ENCODE data around the gene SDHAF1. TPM values are rescaled to one million over a fixed set of nuclear protein-coding genes. Genes with fewer than 3 reads are reported as not detected.
A peak's percentile ranks its signal among the peaks of the same experiment; 100 is the strongest.

The SDHAF1 gene
- total RNA-seq, result 8.4 and 10.3 TPM in 2 replicates
- 16.2 and 16.5 TPM in 2 replicates for polyA plus RNA-seq
- polyA plus RNA-seq (2011; cell fraction: cytosol; rRNA removed), result 8.4 and 10.6 TPM in 2 replicates
- polyA plus RNA-seq (2011; cell fraction: nucleus; rRNA removed), result 3.8 and 4.7 TPM in 2 replicates
- 5.4 and 7.3 TPM in 2 replicates for polyA plus RNA-seq (2012)
- polyA minus RNA-seq, result 2.6 and 3.8 TPM in 2 replicates
- polyA minus RNA-seq (2011; cell fraction: cytosol; rRNA and poly(A)+ RNA removed), result 6.9 TPM
- polyA minus RNA-seq (2011; cell fraction: nucleus; rRNA and poly(A)+ RNA removed), result 0.82 and 1.1 TPM in 2 replicates
- percentile 41 among the genes with signal in this experiment for Bru-seq, nascent RNA
- percentile 69 among the genes with signal in this experiment for BruChase-seq, experiment 1, labeled RNA remaining after a 6-hour chase
- percentile 66 among the genes with signal in this experiment for BruChase-seq, experiment 2, labeled RNA remaining after a 2-hour chase
- long read RNA-seq, transcript SDHAF1-201 (1 exons, 1,117 nt), result major isoform, 48 of 49 reads
- long read RNA-seq, partial matches to known transcripts, result 0 of 49 reads
- long read RNA-seq, other reads (novel, unspliced or antisense), result 1 of 49 reads

- intact Hi-C loops (cut with micrococcal nuclease), result loop anchor here (1.0 kb wide), 2 partner anchors 19 to 59 kb away; partner anchors contain the start of genes ALKBH6, THAP8 and WDR62
- peak within 1 kb of the TSS; percentile 62 to 75 (median 64) for H3K4me3 ChIP-seq (replicated peaks in 1 of 3; ENCODE audit: insufficient read depth in 1 of 3, low read depth in 1 of 3, low read length in 3 of 3)
- H4K20me1 ChIP-seq (replicated peaks; ENCODE audit: control insufficient read depth, extremely low read depth, insufficient read depth, low read length), result no peaks in the 10 kb centered on the region
- no peaks in the 10 kb centered on the region for H3K9me1 ChIP-seq (replicated peaks; ENCODE audit: control insufficient read depth, extremely low read depth, insufficient read depth, low read length)
- H3K9me3 ChIP-seq (replicated peaks; ENCODE audit: control insufficient read depth, insufficient read depth, low read length), result no peaks in the 10 kb centered on the region
- TF ChIP-seq MAX (IDR thresholded peaks at IDR 0.05; ENCODE audit: insufficient read depth, insufficient read length) (no peak), JUN (IDR thresholded peaks at IDR 0.05; ENCODE audit: borderline replicate concordance, insufficient read depth, insufficient read length, low read depth) (no peak), CTCF (IDR thresholded peaks at IDR 0.05; ENCODE audit: extremely low read depth in 1 of 2, insufficient read depth in 1 of 2, low read depth in 1 of 2, low read length in 2 of 2) (no peak), MYC (IDR thresholded peaks at IDR 0.05; ENCODE audit: low read depth, low read length) (no peak), POLR2A (IDR thresholded peaks at IDR 0.05; ENCODE audit: low read depth, low read length) (peak; percentile 90), FOS (IDR thresholded peaks at IDR 0.05; ENCODE audit: borderline replicate concordance, insufficient read depth, low read length) (no peak), EZH2 (IDR thresholded peaks at IDR 0.05; ENCODE audit: borderline replicate concordance, low read depth, low read length, severe bottlenecking) (no peak), POLR2AphosphoS5 (IDR thresholded peaks at IDR 0.05; ENCODE audit: insufficient read depth, low read depth, low read length) (peak; percentile 80), GATA2 (IDR thresholded peaks at IDR 0.05; ENCODE audit: insufficient read depth, insufficient read length, low read depth, low read length) (no peak)
- H3K27me3 ChIP-seq (ENCODE audit: control insufficient read depth in 2 of 2, insufficient read depth in 2 of 2, low read length in 2 of 2), result no peaks in the 10 kb centered on the region
- H2AFZ ChIP-seq (ENCODE audit: low read depth, low read length), result peak within 1 kb of the TSS; percentile 100
- BruUV-seq (replicated peaks), result TSS peak; percentile 26
- H3K36me3 ChIP-seq (ENCODE audit: control insufficient read depth in 2 of 2, extremely low read depth in 1 of 2, insufficient read depth in 2 of 2, low read length in 2 of 2), result no peaks in the 10 kb centered on the region
- peak within 1 kb of the TSS; percentile 53 for H3K9ac ChIP-seq (replicated peaks; ENCODE audit: extremely low read depth, insufficient read depth, low read length)
- ChIA-PET CTCF (interaction anchor here (0.6 to 1.9 kb wide), 3 partner anchors 8 to 19 kb away, joined by 3 to 6 read pairs (median 3); partner anchors contain the start of gene ALKBH6), POLR2A (no interaction called here)
- peak; percentile 92 for DNase-seq (ENCODE audit: low read depth, low spot score)
- dilution Hi-C loops (cut with MboI; ENCODE audit: extremely low pct_ligation_motif_present, low sequenced_read_pairs), result no loop called here
- H3K27ac ChIP-seq (ENCODE audit: insufficient read depth, low read depth, low read length), result peak within 1 kb of the TSS; percentile 47
- FAIRE-seq, result peak; percentile 100
- H3K79me2 ChIP-seq (ENCODE audit: control insufficient read depth, insufficient read depth, low read length), result peaks cover 2% of the 10 kb centered on the region
- H3K4me2 ChIP-seq (ENCODE audit: insufficient read depth, low read length), result peak within 1 kb of the TSS; percentile 91
- peaks cover 10% of the 10 kb centered on the region for H3K4me1 ChIP-seq (ENCODE audit: control insufficient read depth, extremely low read depth, insufficient read depth, low read length)
These were observed at the start of gene SDHAF1 for GRCh38 chr19:35995048-35995993. Gene SDHAF1, plus strand, starts transcription at chr19:35995188. Its CDS starts 87 bp downstream, at chr19:35995275.
